Testis (tissue), 3 donors: ENCODE data around the gene TMSB15B. TPM values are rescaled to one million over a fixed set of nuclear protein-coding genes. Genes with fewer than 3 reads are reported as not detected.
"Not testable (repeated sequence)": the region's sequence is repeated elsewhere in the genome, so short reads cannot be mapped to it uniquely, and the experiment has no call there.

Source experiments
- DNase-seq: peaks from one replicate; pipeline ENCODE4 v3.0.0-alpha.2; 2019
- H3K27ac ChIP-seq, 2 donors: fragments of 200-600 bp; sonication (generic); one replicate each; pipeline ENCODE4 v1.5.1; 2019
- H3K27me3 ChIP-seq: fragments of 200-600 bp; sonication (generic); one replicate; pipeline ENCODE4 v1.5.1; 2019
- H3K36me3 ChIP-seq: fragments of 200-600 bp; sonication (generic); one replicate; pipeline ENCODE4 v1.5.1; 2017; ENCODE audit warnings: low read depth; ENCODE audit errors: missing control alignments
- H3K4me1 ChIP-seq: fragments of 200-600 bp; sonication (generic); one replicate; pipeline ENCODE4 v1.5.1; 2019
- H3K4me3 ChIP-seq, 2 donors: fragments of 200-600 bp; sonication (generic); one replicate each; pipeline ENCODE4 v1.5.1; 2017 to 2019
- H3K9me3 ChIP-seq: fragments of 200-600 bp; sonication (generic); one replicate; pipeline ENCODE4 v1.5.1; 2017
- POLR2A ChIP-seq: fragments of 450-650 bp; IDR thresholded peaks from one replicate; pipeline ENCODE4 v1.6.1; 2017; ENCODE audit warnings: antibody characterized with exemption, mild to moderate bottlenecking, moderate library complexity
- WGBS, 2 donors: methylation state at CpG; one replicate each; pipeline ENCODE4 v1.1.5; 2018; 5-methylcytosine and 5-hydroxymethylcytosine counted together
- intact Hi-C: fragments of 100-400 bp; cut with DNase I; formaldehyde crosslinking; loops from one replicate; pipeline ENCODE4 v1.15.1; 2023; ENCODE audit warnings: low total_unique reads
- polyA plus RNA-seq: library from polyadenylated mRNA; stranded (reverse); fragments of 350-450 nt; fragmentation: Illumina TruSeq; extraction: RNeasy Lipid Tissue Mini Kit (QIAGEN cat#74804); gene quantifications from one replicate; pipeline ENCODE4 v1.2.3, GENCODE V29; 2014; ENCODE audit warnings: low read depth, low replicate concordance; ENCODE audit not compliant: insufficient read depth
- total RNA-seq, 2 donors: library from RNA; depleted of rRNA; stranded (reverse); fragments of >200 nt; gene quantifications; one replicate each; pipeline ENCODE4 v1.2.3, GENCODE V29; 2016
- TF ChIP-seq, protein P1 (sequence below), 3 experiments: fragments of 450-650 bp in 2 of 3; fragments of 200-600 bp in 1 of 3; sonication (generic) in 1 of 3; IDR thresholded peaks; one replicate each; pipeline ENCODE4 v1.5.1; 2016 to 2019; ENCODE audit warnings: antibody characterized with exemption in 3 of 3, mild to moderate bottlenecking in 2 of 3, moderate library complexity in 1 of 3

TMSB15B gene
- total and polyA plus RNA-seq, 3 donors from 2014 or later: 4.0 to 6.9 (median 5.4) TPM

DNA sequence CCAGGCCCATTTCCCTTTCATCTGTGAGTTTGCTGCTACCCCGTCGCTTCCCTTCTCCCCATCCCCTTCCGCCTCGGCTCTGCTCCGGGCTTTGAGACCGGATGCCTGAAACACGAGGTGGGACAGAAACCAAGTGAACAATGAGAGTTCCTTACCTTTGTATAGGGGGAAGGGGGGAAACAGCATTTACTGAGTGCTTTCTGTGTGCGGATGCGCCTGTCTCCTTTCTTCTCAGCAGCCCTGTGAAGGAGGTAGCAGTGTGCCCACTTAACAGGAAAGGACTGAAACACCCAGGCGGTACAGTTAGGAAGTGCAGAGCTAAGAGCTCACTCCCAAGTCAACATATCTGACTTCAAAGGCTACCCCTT, 43.2 kb upstream of the TMSB15B start:
- Histone ChIP-seq H3K4me3 (peak overlapping the region; percentile 50 to 64), H3K27ac (peak overlapping the region; percentile 71 to 73), H3K4me1 (no peaks in the 10 kb centered on the region), H3K9me3 (no peaks in the 10 kb centered on the region), H3K36me3 (no peaks in the 10 kb centered on the region), H3K27me3 (no peaks in the 10 kb centered on the region)
- no peak for DNase-seq
- WGBS, 2 donors: 0 to 7% methylated on average over 6 to 10 of the region's 10 CpGs
- intact Hi-C loops: no loop called here
- no peak for TF ChIP-seq POLR2A
- TF ChIP-seq, protein P1, sequence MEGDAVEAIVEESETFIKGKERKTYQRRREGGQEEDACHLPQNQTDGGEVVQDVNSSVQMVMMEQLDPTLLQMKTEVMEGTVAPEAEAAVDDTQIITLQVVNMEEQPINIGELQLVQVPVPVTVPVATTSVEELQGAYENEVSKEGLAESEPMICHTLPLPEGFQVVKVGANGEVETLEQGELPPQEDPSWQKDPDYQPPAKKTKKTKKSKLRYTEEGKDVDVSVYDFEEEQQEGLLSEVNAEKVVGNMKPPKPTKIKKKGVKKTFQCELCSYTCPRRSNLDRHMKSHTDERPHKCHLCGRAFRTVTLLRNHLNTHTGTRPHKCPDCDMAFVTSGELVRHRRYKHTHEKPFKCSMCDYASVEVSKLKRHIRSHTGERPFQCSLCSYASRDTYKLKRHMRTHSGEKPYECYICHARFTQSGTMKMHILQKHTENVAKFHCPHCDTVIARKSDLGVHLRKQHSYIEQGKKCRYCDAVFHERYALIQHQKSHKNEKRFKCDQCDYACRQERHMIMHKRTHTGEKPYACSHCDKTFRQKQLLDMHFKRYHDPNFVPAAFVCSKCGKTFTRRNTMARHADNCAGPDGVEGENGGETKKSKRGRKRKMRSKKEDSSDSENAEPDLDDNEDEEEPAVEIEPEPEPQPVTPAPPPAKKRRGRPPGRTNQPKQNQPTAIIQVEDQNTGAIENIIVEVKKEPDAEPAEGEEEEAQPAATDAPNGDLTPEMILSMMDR (IDR thresholded peaks at IDR 0.05): peak in 2 of 3 experiments; percentile 11 to 19

DNA sequence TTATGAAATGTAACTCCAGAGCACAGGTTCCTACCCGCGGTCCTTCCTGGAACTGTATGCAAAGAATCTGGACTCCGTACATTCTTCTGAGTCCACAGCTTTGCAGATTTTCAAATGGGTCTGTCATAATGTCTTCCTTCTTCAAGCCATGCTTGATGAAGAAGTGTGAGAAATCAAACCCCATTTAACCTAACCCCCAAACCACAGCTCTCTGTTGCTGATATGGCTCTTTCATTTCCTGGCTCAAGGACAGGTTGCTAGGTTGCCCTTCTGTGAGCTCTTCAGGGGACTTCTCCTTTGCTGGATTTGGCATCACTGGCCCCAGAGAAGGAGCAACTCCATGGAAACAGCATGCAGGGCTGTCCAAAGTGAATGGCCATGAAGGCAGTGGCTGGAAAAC, 41.9 kb upstream of the TMSB15B start:
- H3K9me3 ChIP-seq, H3K4me3 ChIP-seq, H3K36me3 ChIP-seq, H3K27me3 ChIP-seq, intact Hi-C loops, H3K4me1 ChIP-seq, H3K27ac ChIP-seq, DNase-seq: not testable (repeated sequence)
- 86 to 100% methylated on average over 3 of the region's 3 CpGs for WGBS, 2 donors

DNA sequence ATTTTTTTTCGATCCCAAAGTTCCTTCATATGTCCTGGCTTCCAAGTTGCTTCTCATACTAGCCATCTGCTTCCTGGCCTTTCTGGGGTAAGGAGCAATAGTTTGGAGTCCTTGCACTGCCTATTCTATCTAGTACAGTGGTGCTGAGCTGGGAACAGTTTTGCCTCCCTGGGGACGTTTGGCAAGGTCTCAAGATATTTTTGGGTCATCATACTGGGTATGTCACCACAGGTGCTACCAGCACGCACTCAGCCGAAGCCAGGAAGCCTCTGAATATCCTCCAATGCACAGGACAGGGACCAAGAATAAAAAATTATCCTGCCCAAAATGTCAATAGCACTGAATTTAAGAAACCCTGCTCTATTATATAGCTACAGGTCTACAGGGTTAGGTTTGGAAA, 35.4 kb upstream of the TMSB15B start:
- WGBS, 2 donors: 78 to 81% methylated on average over 4 of the region's 4 CpGs
- TF ChIP-seq, protein P1 (IDR thresholded peaks at IDR 0.05): no peak
- TF ChIP-seq POLR2A: no peak
- intact Hi-C loops: no loop called here
- Histone ChIP-seq H3K9me3 (no peaks in the 10 kb centered on the region), H3K36me3 (no peaks in the 10 kb centered on the region), H3K27me3 (no peaks in the 10 kb centered on the region), H3K4me3 (no peak overlapping the region), H3K27ac (no peak overlapping the region), H3K4me1 (no peaks in the 10 kb centered on the region)
- DNase-seq: no peak

DNA sequence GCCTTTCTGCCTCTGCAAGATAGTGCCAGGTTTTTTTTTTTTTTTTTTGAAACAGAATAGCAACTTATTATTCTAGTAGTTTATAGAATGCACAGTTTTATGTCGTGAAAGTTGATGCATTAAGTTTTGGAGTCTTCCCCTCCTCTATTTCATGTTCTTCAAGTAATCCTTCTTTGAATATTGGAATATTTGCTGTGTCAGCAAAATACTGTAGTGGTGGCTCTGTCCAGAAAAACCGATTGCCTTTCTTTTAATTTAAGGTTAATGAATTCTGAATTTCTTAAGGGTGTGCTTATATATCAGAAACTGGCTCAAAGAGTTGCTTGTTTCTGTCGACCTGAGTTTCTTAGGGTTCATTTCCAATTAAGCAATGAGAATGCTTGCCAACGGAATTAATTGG, 34.8 kb upstream of the TMSB15B start:
- intact Hi-C loops: no loop called here
- WGBS, 2 donors: 74 to 77% methylated on average over 4 of the region's 4 CpGs

DNA sequence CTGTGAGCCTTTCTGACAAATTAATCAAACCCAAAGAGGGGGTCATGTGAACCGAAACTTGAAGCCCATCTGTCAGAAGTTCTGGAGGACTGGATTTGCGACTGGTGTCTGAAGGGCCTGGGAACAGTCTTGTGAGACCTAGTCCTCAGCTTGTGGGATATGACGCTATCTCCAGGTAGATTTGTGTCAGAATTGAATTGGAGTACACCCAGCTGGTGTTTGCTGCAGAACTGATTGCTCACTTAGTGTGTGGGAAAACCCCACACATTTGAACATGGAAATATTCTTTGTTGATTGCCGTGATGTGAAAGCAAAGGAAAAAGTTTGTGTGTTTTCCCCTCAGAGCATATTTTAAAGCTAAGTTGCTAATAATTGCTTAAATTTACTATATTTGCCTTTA, 30.3 kb upstream of the TMSB15B start:
- no peak for DNase-seq
- no peaks in the 10 kb centered on the region for H3K9me3 ChIP-seq
- no peak overlapping the region for H3K4me3 ChIP-seq
- 83 to 94% methylated on average over 1 to 4 of the region's 4 CpGs for WGBS, 2 donors
- no peaks in the 10 kb centered on the region for H3K36me3 ChIP-seq
- no peaks in the 10 kb centered on the region for H3K27me3 ChIP-seq
- H3K27ac ChIP-seq: no peak overlapping the region
- TF ChIP-seq, protein P1 (IDR thresholded peaks at IDR 0.05): no peak
- no peak for TF ChIP-seq POLR2A
- intact Hi-C loops: no loop called here
- no peaks in the 10 kb centered on the region for H3K4me1 ChIP-seq

More for the DNA sequence above, 34.8 kb upstream of the TMSB15B start:
- H3K9me3 ChIP-seq: no peaks in the 10 kb centered on the region
- H3K36me3 ChIP-seq: no peaks in the 10 kb centered on the region
- no peak for TF ChIP-seq POLR2A
- TF ChIP-seq, protein P1 (IDR thresholded peaks at IDR 0.05): no peak
- H3K27me3 ChIP-seq: no peaks in the 10 kb centered on the region
- H3K27ac ChIP-seq: no peak overlapping the region
- no peaks in the 10 kb centered on the region for H3K4me1 ChIP-seq
- DNase-seq: no peak
- H3K4me3 ChIP-seq: no peak overlapping the region

DNA sequence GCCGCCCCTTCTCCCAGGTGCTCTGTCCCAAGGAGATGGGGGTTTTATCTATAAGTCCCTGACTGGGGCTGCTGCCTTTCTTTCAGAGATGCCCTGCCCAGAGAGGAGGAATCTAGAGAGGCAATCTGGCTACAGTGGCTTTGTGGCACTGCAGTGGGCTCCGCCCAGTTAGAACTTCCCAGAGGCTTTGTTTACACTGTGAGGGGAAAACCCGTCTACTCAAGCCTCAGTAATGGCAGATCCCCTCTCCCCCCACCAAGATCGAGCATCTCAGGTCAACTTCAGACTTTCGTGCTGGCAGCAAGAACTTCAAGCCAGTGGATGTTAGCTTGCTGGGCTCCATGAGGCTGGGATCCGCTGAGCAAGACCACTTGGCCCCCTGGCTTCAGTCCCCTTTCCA, 22.2 kb upstream of the TMSB15B start:
- DNase-seq, H3K4me1 ChIP-seq, intact Hi-C loops, H3K9me3 ChIP-seq, H3K27ac ChIP-seq, H3K4me3 ChIP-seq, H3K27me3 ChIP-seq, H3K36me3 ChIP-seq: not testable (repeated sequence)
- WGBS, 2 donors: 83% methylated on average over 1 to 4 of the region's 6 CpGs
